Body of pancreas (tissue), 4 donors: ENCODE results near the gene COL15A1. TPM values are rescaled to one million over a fixed set of nuclear protein-coding genes. Genes with fewer than 3 reads are reported as not detected.

ENCODE experiments used
- ATAC-seq: fragments of 150-250 bp; one replicate; pipeline ENCODE4 v1.9.1; 2016
- DNase-seq, 4 donors: peaks; one replicate each; pipeline ENCODE4 v3.0.0-alpha.2; 2019
- H3K27ac ChIP-seq, 4 donors: fragments of 200-600 bp; sonication (generic); 1 replicate in 3 of 4; 2 replicates in 1 of 4; pipeline versions ENCODE4 v1.5.1 to v1.6.1; 2016 to 2019; ENCODE audit warnings: mild to moderate bottlenecking in 1 of 4, mixed read lengths in 1 of 4, moderate library complexity in 1 of 4
- H3K27me3 ChIP-seq, 2 donors: fragments of 200-600 bp; sonication (generic); one replicate each; pipeline ENCODE4 v1.6.0; 2016; ENCODE audit warnings: mild to moderate bottlenecking in 1 of 2
- H3K36me3 ChIP-seq, 2 donors: fragments of 200-600 bp; sonication (generic); replicated peaks in 1 of 2; 2 replicates each; pipeline ENCODE4 v1.5.1; 2016; ENCODE audit warnings: low read depth in 2 of 2; ENCODE audit not compliant: insufficient read depth in 1 of 2
- H3K4me1 ChIP-seq: fragments of 200-600 bp; sonication (generic); one replicate; pipeline ENCODE4 v1.6.0; 2016
- H3K4me3 ChIP-seq, 2 donors: fragments of 200-600 bp; sonication (generic); 1 replicate in 1 of 2; 2 replicates in 1 of 2; pipeline ENCODE4 v1.5.1; 2016 to 2019
- H3K9me3 ChIP-seq, 3 donors: fragments of 200-600 bp; sonication (generic); 1 replicate in 2 of 3; 2 replicates in 1 of 3; pipeline ENCODE4 v1.5.1; 2016
- CTCF ChIP-seq, 7 experiments: fragments of 450-650 bp in 4 of 7; fragments of 200-600 bp in 3 of 7; sonication (generic) in 3 of 7; IDR thresholded peaks; one replicate each; pipeline ENCODE4 v1.5.1; 2016 to 2019; ENCODE audit warnings: antibody characterized with exemption in 7 of 7
- POLR2A ChIP-seq, 3 donors: fragments of 450-650 bp; IDR thresholded peaks; one replicate each; pipeline ENCODE4 v1.6.1; 2016; ENCODE audit warnings: antibody characterized with exemption in 3 of 3, mild to moderate bottlenecking in 2 of 3
- WGBS, 2 donors: methylation state at CpG; one replicate each; pipeline ENCODE4 v1.1.5; 2017; 5-methylcytosine and 5-hydroxymethylcytosine counted together
- intact Hi-C: fragments of 100-400 bp; cut with DNase I; formaldehyde crosslinking; loops from one replicate; pipeline ENCODE4 v1.15.1; 2023
- total RNA-seq, 2 donors: library from RNA; depleted of rRNA; stranded (reverse); fragments of >200 nt; gene quantifications; one replicate each; pipeline ENCODE4 v1.1.0, GENCODE V29; 2016

COL15A1 gene
- total RNA-seq, 2 donors from 2014 or later: 6.7 to 55.4 TPM

GRCh38 chr9:99114846-99115500, 171.3 kb downstream of the COL15A1 start:
- ATAC-seq: no peak
- no peak for DNase-seq
- 68 to 70% methylated on average over 6 of the region's 6 CpGs for WGBS, 2 donors
- H3K9me3 ChIP-seq: no peaks in the 10 kb centered on the region
- no peaks in the 10 kb centered on the region for H3K36me3 ChIP-seq
- H3K27ac ChIP-seq: no peak overlapping the region
- TF ChIP-seq POLR2A (IDR thresholded peaks at IDR 0.05) (no peak), CTCF (IDR thresholded peaks at IDR 0.05) (no peak)
- H3K27me3 ChIP-seq: no peaks in the 10 kb centered on the region
- intact Hi-C loops: no loop called here
- H3K4me3 ChIP-seq: no peak overlapping the region
- H3K4me1 ChIP-seq: peaks cover 15% of the 10 kb centered on the region

GRCh38 chr9:99116003-99116411, 172.3 kb downstream of the COL15A1 start:
- DNase-seq (no peak), ATAC-seq (no peak)
- TF ChIP-seq CTCF (IDR thresholded peaks at IDR 0.05) (no peak), POLR2A (IDR thresholded peaks at IDR 0.05) (no peak)
- Histone ChIP-seq H3K9me3 (no peaks in the 10 kb centered on the region), H3K27ac (no peak overlapping the region), H3K36me3 (no peaks in the 10 kb centered on the region), H3K4me3 (no peak overlapping the region), H3K27me3 (no peaks in the 10 kb centered on the region), H3K4me1 (peaks cover 15% of the 10 kb centered on the region)
- intact Hi-C loops: no loop called here
- WGBS, 2 donors: 75 to 76% methylated on average over 3 of the region's 3 CpGs

- H3K9me3 ChIP-seq: no peaks in the 10 kb centered on the region
- H3K27ac ChIP-seq: no peak overlapping the region
- no peaks in the 10 kb centered on the region for H3K27me3 ChIP-seq
- 70 to 93% methylated on average over 7 of the region's 7 CpGs for WGBS, 2 donors
- H3K36me3 ChIP-seq: no peaks in the 10 kb centered on the region
- TF ChIP-seq CTCF (IDR thresholded peaks at IDR 0.05) (no peak), POLR2A (IDR thresholded peaks at IDR 0.05) (no peak)
- intact Hi-C loops: no loop called here
- DNase-seq (peak in 1 of 4 donors; percentile 13), ATAC-seq (no peak)
- H3K4me1 ChIP-seq: peaks cover 11% of the 10 kb centered on the region
- no peak overlapping the region for H3K4me3 ChIP-seq
These were observed 175.2 kb downstream of the COL15A1 start for GRCh38 chr9:99118782-99119466.

- no peaks in the 10 kb centered on the region for H3K36me3 ChIP-seq
- no peaks in the 10 kb centered on the region for H3K9me3 ChIP-seq
- no peaks in the 10 kb centered on the region for H3K4me1 ChIP-seq
- ATAC-seq (no peak), DNase-seq (no peak)
- no peaks in the 10 kb centered on the region for H3K27me3 ChIP-seq
- intact Hi-C loops: no loop called here
- H3K4me3 ChIP-seq: no peak overlapping the region
- H3K27ac ChIP-seq: no peak overlapping the region
- TF ChIP-seq CTCF (IDR thresholded peaks at IDR 0.05) (no peak), POLR2A (IDR thresholded peaks at IDR 0.05) (no peak)
These were observed 176.4 kb downstream of the COL15A1 start for GRCh38 chr9:99119976-99120655.

Other genes with a start within 250 kb of the COL15A1 start
- not detected for gene GABBR2, start 235.0 kb upstream of the COL15A1 start, total RNA-seq
- gene ANKS6, start 147.4 kb upstream of the COL15A1 start, total RNA-seq: 10 to 100 TPM; 13.2 to 32.0 TPM
- gene GALNT12, start 136.2 kb upstream of the COL15A1 start, total RNA-seq: 10 to 100 TPM; 13.0 to 53.1 TPM
- 10 to 100 TPM; 10.5 to 18.7 TPM for gene TGFBR1, start 161.2 kb downstream of the COL15A1 start, total RNA-seq